ENCODE data around the gene CELF5.
"Not testable (repeated sequence)": the region's sequence is repeated elsewhere in the genome, so short reads cannot be mapped to it uniquely, and the experiment has no call there.

The CELF5 gene

DNA sequence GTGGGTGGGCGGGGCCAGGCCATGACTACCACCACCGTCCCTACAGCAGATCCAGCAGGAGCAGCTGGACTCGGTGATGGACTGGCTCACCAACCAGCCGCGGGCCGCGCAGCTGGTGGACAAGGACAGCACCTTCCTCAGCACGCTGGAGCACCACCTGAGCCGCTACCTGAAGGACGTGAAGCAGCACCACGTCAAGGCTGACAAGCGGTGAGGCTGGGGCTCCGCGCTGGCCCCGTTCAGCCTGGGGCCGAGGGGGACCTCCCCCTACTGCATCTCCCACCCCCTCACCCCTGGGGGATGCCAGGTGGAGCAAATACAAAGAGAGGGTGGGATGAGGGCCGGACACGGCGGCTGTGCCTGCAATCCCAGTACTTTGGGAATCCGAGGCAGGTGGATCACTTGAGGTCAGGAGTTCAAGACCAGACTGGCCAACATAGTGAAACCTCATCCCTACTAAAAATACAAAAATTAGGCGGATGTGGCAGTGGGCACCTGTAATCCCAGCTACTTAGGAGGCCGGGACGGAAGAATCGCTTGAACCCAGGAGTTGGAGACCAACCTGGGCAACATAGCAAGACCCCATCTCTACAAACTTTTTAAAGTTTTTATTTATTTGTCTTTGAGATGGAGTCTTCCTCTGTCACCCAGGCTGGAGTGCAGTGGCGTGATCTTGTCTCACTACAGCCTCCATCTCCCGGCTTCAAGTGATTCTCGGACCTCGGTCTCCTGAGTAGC is 18.1 kb upstream of the CELF5 start:
- no peak for FAIRE-seq
- DNase-seq (ENCODE audit: insufficient read length, low spot score): no peak

DNA sequence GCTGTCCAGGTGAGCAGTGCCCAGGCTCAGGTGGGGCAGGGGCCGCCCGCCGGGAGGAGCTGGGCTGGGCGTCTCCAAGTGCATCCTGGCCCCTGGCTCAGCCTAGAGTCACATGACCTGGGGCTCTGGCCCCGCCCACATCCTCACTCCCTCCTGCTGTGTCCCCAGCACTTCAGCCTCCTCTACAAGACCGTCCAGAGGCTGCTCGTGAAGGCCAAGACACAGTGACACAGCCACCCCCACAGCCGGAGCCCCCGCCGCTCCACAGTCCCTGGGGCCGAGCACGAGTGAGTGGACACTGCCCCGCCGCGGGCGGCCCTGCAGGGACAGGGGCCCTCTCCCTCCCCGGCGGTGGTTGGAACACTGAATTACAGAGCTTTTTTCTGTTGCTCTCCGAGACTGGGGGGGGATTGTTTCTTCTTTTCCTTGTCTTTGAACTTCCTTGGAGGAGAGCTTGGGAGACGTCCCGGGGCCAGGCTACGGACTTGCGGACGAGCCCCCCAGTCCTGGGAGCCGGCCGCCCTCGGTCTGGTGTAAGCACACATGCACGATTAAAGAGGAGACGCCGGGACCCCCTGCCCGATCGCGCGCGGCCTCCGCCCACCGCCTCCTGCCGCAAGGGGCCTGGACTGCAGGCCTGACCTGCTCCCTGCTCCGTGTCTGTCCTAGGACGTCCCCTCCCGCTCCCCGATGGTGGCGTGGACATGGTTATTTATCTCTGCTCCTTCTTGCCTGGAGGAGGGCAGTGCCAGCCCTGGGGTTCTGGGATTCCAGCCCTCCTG is 16.8 kb upstream of the CELF5 start:
- FAIRE-seq: no peak
- no peak for DNase-seq (ENCODE audit: insufficient read length, low spot score)

DNA sequence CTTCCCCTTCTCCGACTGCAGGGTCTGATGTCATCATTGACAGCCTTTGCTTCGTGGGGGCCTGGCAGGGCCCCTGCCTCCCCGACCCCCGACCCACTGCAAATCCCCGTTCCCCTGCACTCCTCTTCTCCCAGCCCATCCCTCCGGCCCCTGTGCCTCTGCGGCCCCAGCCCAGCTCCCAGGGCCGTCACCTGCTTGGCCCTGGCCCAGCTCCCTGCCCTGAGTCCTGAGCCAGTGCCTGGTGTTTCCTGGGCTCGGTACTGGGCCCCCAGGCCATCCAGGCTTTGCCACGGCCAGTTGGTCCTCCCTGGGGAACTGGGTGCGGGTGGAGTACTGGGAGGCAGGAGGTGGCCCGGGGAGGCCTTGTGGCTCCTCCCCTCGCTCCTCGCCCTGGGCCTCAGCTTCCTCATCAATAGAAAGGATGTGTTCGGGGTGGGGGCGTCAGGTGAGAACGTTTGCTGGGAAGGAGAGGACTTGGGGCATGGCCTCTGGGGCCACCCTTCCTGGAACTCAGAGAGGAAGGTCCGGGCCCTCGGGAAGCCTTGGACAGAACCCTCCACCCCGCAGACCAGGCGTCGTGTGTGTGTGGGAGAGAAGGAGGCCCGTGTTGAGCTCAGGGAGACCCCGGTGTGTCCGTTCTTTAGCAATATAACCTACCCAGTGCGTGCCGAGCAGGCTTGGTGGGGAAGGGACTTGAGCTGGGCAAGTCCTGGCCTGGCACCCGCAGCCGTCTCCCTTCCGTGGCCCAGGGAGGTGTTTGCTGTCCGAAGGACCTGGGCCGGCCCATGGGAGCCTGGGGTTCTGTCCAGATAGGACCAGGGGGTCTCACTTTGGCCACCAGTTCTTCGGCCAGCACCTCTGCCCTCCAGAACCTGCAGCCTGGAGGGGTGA is 15.9 kb upstream of the CELF5 start:
- no peak for DNase-seq (ENCODE audit: insufficient read length, low spot score)
- no peak for FAIRE-seq

DNA sequence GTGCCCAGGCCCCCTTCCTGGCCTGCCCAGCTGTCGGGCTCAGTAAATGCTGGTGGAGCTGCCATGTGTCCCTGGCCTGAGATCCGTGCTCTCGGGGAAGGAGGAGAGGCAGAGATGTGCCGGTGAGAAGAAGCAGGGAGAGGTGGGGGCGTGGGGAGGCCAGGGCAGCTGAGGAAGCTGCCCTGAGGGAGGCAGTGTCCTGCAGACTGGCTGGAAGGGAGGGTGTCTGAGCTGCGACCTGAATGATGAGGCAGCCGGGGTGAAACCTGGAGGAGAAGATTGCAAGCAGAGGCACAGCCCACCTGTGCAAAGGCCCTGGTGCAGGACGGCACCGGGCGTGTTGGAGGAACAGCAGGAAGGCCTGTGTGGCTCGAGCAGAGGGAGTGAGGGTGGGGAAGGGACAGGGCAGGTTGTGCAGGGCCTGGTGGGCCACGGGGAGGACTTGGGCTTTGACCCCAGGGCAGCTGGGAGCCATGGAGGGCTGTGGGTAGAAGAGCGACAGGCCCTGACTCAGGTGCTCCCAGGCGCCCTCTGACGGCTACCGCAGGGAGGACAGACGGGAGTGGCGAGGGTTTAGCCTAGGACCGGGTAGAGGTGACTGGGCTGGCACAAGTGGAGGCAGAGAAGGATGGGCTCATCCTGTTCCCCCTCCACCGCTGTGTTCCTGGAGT is 14.0 kb upstream of the CELF5 start:
- FAIRE-seq (peak; percentile 59), DNase-seq (ENCODE audit: insufficient read length, low spot score) (peak; percentile 93)

DNA sequence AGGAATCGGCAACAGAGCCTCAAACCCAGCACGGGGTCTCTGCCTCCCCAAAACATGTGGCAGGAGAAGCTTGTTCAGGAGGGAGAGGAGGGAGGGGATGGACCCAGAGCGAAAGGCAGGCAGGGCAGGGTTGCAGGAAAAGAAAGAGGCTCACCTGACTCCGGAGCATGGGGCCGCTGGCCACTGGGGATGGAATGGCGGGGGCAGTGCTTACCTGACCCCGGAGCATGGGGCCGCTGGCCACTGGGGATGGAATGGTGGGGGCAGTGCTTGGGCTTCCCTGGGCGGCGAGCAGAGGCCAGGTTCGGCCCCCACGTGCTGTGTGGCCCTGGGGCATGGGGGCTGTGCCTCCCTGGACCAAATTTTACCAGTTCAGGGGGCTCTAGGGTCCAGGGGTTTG is 13.3 kb upstream of the CELF5 start:
- DNase-seq (ENCODE audit: insufficient read length, low spot score) (no peak), FAIRE-seq (no peak)

DNA sequence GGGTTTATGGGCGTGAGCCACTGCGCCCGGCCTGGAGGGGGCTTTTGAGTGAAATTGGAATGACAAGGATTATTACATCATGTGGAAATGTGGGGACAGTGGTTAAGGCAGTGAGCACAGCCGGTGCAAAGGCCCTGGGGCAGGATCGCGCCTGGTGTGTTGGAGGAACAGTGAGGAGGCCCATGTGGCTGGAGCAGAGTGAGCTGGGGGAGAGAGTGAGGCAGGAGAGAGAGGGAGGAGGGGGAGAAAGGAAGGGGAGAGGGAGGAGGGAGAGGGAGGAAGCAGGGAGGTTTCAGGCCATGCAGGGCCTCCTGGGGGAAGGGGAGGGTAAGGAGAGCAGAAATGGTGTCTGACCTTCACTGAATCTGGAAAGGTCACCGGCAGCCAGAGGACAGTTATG is 11.3 kb upstream of the CELF5 start:
- FAIRE-seq (no peak), DNase-seq (ENCODE audit: insufficient read length, low spot score) (no peak)

DNA sequence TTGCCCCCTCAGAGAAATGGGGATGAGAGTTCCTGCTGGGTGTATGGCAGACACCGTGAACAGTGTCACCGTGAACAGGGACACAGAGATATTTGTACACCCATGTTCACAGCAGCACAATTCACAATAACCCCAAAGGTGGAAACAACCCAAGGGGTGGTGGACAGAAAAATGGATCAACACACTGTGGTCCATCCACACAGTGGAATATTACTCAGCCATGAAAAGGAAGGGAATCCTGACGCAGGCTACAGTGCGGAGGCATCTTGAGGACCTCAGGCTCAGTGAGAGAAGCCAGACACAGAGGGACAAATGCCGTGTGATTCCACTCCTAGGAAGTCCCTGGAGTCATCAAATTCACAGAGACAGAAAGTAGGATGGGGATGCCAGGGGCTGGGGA is 7.6 kb upstream of the CELF5 start:
- DNase-seq (ENCODE audit: insufficient read length, low spot score) (no peak), FAIRE-seq (no peak)

DNA sequence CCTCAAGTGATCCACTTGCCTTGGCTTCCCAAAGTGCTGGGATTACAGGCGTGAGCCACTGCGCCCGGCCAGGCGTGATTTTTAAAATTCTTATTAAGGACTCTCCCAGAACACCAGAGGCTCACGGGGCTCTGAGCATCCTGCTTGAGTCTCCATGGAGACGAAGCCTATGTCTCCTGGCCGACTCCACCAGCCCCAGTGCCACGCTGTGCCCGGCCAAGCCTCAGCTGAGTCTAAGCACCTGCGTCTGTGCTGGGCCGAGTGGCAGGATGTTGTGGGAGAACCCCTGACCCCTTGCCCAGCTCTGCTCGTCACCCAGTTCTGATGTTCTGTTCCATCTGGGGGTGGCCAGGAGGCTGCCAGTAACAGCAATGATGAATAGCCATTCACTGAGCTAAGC is 3.9 kb upstream of the CELF5 start:
- FAIRE-seq (no peak), DNase-seq (ENCODE audit: insufficient read length, low spot score) (no peak)

DNA sequence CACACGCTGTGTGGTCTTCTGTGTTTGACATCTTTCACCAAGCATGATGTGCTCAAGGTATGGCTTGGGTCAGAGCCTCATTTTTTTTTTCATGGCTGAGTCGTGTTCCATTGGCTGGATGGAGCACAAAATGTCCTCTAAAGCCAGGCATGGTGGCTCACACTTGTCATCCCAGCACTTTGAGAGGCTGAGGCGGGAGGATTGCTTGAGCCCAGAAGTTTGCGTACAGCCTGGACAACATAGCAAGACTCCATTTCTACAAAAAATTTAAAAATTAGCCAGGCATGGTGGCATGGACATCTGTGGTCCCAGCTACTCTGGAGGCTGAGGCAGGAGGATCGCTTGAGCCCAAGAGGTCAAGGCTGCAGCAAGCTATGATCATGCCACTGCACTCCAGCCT is 2.9 kb upstream of the CELF5 start:
- not testable (repeated sequence) for DNase-seq (ENCODE audit: insufficient read length, low spot score)

DNA sequence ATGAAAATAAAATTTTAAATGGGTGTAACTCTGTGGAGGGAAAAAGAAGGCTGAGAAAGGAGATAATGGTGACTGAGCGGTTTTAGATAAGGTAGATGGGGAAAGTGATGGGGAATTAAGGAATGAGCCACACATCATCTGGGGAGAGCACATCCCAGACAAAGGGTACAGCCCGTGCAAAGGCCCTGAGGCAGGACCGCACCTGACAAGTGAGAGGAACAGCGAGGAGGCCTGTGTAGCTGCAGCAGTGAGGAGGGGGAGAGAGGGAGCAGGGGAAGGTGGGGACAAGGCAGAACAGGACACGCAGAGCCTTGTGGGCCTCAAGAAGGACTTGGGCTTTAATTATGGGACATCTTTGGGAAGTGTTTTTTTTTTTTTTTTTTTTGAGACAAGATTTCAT is 1.8 kb upstream of the CELF5 start:
- FAIRE-seq: no peak
- DNase-seq (ENCODE audit: insufficient read length, low spot score): no peak

More for the DNA sequence above, 2.9 kb upstream of the CELF5 start:
- not testable (repeated sequence) for FAIRE-seq

DNA sequence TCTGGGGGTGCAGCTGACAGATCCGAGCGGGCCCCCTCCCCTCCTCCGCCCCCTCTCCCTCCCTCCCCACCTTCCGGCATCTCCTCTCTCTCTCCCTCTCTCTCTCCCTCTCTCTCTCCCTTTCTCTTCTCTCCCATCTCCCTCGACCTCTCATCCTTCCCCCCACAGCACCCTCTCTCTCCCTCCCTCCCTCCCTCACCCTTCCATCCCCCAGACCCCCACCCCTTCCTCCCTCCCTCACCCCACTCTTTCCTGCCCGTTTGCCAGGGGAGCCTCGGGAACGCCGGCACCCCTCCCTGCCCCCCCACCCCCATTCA is 666 bp downstream of the CELF5 start:
- DNase-seq (ENCODE audit: insufficient read length, low spot score): no peak
- no peak for FAIRE-seq

DNA sequence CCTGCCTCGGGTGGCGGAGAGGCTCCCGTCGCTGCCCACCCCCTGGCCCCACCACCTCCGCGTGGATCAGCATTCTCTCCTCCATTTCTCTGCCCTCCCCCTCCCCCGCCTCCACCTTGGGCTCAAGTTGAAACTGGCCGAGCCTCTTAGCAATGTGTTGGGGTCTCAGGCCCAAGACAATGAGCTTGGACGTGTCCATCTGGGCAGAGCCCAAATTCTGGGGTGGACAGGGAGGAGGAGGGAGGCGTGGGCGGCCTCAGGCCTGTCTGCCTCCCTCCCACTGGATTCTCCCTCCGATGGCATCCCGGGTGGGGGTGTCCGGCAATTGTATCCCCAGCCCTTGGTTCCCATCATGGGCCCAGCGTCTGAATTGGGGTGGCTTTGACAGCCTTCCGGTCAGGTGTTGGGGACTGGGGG is 1.2 kb downstream of the CELF5 start:
- no peak for FAIRE-seq
- DNase-seq (ENCODE audit: insufficient read length, low spot score): no peak

DNA sequence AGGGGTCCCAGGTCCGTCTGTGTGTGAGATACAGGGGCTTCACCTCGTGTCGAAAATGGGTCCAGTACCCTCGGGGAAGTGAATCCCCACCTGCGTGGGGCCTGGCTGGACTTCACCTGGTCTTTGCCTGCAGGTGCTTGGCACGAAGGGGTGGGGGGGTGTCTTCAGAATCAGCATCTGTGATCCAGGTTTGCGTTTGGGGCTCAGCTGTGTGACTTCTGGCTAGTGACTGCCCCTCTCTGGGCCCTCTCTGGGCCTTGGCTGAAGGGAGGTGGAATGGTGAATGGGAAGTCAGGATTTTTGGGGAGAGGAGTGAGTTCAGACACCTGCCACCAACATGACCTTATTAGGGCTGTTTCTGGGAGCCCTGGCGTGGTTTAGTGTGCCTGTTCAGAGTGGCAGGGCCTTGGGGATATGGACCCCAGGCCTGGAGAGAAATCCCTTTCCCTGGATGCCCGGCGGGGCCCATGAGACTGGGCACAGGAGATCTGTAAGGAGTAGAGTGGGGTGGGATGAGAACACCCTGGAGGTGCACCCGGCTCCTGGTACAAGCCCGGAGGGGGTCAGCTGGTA is 2.7 kb downstream of the CELF5 start:
- FAIRE-seq: no peak
- no peak for DNase-seq (ENCODE audit: insufficient read length, low spot score)

DNA sequence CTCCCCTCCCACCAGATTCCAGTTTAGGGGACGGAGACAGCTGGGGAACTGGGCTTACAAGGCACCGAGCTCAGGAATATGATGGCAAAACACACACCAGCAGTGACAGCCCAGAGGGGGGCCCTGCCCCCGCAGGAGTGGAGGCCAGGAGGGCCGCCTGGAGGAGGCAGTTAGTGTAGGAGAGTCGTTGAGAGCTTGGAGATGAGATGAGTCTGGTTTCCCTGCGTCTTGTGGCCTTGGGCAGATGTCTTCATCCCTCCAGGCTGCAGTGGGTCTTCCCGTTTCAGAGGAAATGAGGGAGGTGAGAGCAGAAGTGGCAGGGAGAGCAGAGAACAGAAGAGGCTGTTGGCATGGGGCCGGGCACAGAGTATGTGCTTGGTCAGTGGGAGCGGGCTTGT is 4.9 kb downstream of the CELF5 start:
- DNase-seq (ENCODE audit: insufficient read length, low spot score): no peak
- FAIRE-seq: no peak

DNA sequence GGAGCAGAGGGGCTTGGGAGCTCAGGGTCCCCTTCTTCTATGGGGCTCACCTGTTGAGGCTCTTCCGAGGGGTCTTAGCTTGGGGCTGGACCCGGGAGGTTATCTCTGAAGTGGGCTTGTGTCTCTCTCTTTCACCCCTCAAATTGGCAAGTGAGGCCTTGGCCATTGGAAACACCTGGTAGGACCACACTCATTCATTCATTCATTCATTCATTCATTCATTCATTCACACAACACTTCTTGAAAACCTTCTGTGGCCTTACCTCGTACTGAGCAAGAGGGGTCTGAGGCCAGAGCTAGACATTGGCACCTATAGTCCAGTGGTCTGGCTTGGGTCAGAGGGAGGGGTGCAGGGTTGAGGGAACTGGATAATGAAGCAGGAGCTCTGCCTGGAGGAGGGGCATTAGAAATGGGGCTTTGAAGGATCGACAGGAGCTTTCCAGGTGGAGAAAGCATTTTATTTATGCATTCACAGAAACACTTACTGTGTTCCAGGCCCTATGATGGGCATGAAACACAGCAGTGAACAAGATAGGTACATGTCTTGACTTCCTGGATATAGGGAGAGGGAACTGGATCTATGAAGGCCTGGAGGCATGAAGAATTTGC is 5.5 kb downstream of the CELF5 start:
- FAIRE-seq (no peak), DNase-seq (ENCODE audit: insufficient read length, low spot score) (no peak)

DNA sequence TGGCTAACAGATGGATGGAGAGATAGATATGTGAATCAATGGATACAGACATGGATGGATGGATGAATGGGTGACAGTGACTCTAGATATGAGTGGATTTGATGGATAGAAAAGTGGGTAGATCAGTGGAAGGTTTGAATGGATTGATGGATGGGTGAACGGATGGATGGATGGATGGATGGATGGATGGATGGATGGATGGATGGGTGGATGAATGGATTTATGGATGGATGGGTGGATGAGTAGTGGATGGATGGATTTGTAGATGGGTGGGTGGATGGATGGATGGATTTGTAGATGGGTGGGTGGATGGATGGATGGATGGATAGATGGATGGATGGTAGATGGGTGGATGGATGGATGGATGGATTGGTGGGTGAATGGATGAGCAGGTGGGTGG is 6.8 kb downstream of the CELF5 start:
- FAIRE-seq: no peak
- DNase-seq (ENCODE audit: insufficient read length, low spot score): no peak

DNA sequence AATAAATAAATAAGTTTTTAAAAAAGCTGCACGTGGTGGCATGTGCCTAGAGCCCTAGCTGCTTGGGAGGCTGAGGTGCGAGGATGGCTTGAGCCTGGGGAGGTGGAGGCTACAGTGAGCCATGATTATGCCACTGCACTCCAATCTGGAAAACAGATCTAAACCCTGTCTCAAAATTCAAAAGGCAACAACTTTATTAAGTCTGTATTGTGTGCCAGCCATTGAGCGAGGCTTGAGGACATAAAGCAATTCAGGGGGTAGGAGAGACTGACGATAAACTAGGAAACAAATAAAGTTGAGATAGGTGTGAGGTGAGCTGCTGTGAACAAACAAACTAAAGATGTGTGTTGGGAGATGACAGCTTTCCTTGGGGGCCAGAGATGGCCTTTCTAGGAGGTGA is 8.7 kb downstream of the CELF5 start:
- DNase-seq (ENCODE audit: insufficient read length, low spot score): no peak
- FAIRE-seq: no peak

DNA sequence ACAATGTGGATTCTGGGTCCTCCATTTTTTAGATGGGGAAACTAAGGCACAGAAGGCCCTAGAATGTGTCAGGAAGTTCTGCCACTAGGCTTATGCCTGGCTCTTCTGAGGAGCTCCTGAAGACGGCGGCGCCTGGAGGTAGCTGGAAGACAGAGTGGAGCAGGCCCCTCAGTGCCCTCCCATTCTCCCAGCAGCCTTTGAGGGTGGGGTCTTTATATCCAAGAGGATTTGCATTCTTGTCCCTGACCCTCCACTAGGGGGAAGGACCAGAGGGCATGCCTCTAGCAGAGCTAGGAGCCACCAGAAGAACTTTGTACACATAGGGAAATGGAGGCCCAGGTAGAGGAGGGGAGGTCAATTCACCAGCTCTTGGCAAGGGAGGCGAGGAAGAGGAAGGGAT is 9.4 kb downstream of the CELF5 start:
- no peak for DNase-seq (ENCODE audit: insufficient read length, low spot score)
- no peak for FAIRE-seq

DNA sequence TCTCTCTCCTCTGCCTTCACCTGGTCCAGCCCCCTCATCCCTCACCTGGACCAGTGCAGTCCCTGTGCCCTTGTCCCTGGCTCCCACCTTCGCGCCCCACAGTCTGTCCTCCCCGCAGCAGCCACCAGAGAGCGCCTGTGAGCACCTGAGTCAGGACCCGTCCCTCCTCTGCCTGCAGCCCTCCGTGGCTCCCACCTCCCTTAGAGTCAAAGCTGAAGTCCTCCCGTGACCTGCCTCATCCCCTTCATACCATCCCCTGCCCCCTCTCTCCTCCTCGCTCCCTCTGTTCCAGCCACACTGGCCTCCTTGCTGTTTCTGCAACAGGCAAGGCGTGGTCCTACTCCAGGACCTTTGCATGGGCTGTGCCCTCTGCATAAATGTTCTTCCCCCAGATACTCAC is 10.3 kb downstream of the CELF5 start:
- FAIRE-seq (no peak), DNase-seq (ENCODE audit: insufficient read length, low spot score) (no peak)

DNA sequence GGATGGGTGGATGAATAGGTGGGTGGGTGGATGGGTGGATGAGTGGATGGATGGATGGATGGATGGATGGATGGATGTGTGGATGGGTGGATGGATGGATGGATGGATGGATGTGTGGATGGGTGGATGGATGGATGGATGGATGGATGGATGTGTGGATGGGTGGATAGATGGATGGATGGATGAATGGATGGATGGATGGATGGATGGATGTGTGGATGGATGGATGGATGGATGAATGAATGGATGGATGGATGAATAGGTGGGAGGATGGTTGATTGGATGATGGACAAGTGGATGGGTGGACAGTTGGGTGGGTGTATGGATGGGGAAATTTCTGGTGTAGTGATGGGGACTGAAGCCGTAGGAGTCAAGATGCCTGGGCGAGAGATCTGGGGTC is 11.1 kb downstream of the CELF5 start:
- not testable (repeated sequence) for DNase-seq (ENCODE audit: insufficient read length, low spot score); FAIRE-seq
